Measurements from ENCODE around the gene EPHA8.

DNA sequence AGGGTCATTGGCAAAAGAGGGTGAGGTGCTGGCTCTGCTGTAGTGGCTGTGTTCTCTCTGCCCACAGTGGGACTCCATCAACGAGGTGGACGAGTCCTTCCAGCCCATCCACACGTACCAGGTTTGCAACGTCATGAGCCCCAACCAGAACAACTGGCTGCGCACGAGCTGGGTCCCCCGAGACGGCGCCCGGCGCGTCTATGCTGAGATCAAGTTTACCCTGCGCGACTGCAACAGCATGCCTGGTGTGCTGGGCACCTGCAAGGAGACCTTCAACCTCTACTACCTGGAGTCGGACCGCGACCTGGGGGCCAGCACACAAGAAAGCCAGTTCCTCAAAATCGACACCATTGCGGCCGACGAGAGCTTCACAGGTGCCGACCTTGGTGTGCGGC is 12.9 kb downstream of the EPHA8 start:
- no peak for TF ChIP-seq MAFK (IDR thresholded peaks at IDR 0.05; ENCODE audit: low read length)
- no peak for TF ChIP-seq RCOR1 (IDR thresholded peaks at IDR 0.05; ENCODE audit: borderline replicate concordance in 1 of 2, low read depth in 2 of 2, low read length in 2 of 2)
- TF ChIP-seq, protein P1, sequence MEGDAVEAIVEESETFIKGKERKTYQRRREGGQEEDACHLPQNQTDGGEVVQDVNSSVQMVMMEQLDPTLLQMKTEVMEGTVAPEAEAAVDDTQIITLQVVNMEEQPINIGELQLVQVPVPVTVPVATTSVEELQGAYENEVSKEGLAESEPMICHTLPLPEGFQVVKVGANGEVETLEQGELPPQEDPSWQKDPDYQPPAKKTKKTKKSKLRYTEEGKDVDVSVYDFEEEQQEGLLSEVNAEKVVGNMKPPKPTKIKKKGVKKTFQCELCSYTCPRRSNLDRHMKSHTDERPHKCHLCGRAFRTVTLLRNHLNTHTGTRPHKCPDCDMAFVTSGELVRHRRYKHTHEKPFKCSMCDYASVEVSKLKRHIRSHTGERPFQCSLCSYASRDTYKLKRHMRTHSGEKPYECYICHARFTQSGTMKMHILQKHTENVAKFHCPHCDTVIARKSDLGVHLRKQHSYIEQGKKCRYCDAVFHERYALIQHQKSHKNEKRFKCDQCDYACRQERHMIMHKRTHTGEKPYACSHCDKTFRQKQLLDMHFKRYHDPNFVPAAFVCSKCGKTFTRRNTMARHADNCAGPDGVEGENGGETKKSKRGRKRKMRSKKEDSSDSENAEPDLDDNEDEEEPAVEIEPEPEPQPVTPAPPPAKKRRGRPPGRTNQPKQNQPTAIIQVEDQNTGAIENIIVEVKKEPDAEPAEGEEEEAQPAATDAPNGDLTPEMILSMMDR (IDR thresholded peaks at IDR 0.05 in 2 of 3, conservative IDR thresholded peaks at IDR 0.05 in 1 of 3; ENCODE audit: insufficient read depth in 2 of 3, low read depth in 1 of 3, low read length in 3 of 3): no peak
- TF ChIP-seq ZNF140 (CRISPR knock-in tag; IDR thresholded peaks at IDR 0.05): no peak
- TF ChIP-seq, protein P2, sequence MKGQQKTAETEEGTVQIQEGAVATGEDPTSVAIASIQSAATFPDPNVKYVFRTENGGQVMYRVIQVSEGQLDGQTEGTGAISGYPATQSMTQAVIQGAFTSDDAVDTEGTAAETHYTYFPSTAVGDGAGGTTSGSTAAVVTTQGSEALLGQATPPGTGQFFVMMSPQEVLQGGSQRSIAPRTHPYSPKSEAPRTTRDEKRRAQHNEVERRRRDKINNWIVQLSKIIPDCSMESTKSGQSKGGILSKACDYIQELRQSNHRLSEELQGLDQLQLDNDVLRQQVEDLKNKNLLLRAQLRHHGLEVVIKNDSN (CRISPR knock-in tag; IDR thresholded peaks at IDR 0.05): no peak
- no peak for TF ChIP-seq RFX5 (IDR thresholded peaks at IDR 0.05; ENCODE audit: low read depth, low read length)

All from K562 (cell line).